HG02588 (cell line): Measurements from ENCODE around the gene KRI1.
"Not testable (repeated sequence)": the region's sequence is repeated elsewhere in the genome, so short reads cannot be mapped to it uniquely, and the experiment has no call there.

Experiments used
- ATAC-seq: cut with Tn5 transposase; IDR thresholded peaks from one replicate; pipeline ENCODE4 v1.9.1; 2021; ENCODE audit warnings: mild to moderate bottlenecking, moderate library complexity; ENCODE audit not compliant: unreplicated experiment

KRI1 gene

DNA sequence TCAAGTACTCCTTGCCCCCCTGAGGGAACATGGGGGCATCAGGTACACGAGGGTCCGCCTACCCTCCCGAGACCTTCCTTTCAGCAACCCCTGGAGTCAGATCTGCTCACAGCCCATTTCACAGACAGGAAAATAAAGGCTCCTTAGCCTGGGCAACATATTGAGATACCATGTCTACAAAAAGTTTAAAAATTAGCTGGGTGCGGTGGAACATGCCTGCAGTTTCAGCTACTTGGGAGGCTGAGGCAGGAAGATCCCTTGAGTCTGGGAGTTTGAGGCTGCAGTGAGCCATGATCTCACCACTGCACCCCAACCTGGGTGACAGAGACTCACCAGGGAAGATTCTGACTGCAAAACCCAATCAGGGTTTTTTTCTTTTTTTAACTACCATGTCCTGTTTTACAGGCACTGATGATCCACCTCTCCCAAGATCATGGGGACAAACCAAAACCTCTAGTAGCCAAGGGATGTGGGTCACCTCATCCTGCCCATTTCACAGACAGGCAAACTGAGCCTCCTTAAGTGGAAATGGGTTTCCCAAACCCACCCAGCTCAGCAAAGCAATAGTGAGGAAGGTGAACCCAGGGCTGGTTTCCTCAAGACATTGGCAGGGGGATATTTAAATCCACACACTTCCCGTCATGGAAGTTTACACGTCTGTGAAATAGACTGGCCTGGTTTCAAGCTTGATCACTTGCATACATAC is 9.4 kb upstream of the KRI1 start:
- no peak for ATAC-seq

DNA sequence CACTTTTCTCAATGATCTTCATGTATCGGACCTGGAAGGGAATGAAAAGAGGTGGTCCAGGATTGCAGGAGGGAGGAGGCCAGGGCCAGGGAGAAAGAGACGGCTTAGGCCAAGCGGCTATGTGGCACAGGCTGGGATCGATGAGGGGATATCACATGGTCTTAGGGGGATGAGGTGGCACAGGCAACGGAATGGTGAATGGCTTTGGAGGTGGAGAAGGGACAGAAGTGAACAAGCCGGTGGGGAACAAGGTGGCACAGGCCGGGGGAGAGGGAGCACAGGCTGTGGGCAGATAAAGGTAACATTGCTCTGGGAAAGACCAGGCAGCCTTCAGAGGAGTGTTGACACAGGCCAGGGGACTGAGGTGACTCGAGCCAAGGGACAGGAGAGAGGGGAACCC is 8.7 kb upstream of the KRI1 start:
- ATAC-seq: no peak

DNA sequence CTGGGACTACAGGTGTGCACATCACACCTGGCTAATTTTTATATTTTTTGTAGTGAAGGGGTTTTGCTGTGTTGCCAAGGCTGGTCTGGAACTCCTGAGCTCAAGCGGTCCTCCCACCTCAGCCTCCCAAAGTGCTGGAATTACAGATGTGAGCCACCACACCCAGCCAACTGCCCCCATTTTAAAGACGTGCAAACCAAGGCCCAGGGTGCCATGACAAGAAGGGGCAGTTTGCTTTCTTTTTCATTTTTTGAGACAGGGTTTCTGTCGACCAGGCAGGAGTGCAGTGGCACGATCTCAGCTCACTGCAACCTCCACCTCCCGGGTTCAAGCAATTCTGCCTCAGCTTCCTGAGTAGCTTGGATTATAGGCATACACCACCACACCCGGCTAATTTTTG is 8.0 kb upstream of the KRI1 start:
- ATAC-seq: not testable (repeated sequence)

DNA sequence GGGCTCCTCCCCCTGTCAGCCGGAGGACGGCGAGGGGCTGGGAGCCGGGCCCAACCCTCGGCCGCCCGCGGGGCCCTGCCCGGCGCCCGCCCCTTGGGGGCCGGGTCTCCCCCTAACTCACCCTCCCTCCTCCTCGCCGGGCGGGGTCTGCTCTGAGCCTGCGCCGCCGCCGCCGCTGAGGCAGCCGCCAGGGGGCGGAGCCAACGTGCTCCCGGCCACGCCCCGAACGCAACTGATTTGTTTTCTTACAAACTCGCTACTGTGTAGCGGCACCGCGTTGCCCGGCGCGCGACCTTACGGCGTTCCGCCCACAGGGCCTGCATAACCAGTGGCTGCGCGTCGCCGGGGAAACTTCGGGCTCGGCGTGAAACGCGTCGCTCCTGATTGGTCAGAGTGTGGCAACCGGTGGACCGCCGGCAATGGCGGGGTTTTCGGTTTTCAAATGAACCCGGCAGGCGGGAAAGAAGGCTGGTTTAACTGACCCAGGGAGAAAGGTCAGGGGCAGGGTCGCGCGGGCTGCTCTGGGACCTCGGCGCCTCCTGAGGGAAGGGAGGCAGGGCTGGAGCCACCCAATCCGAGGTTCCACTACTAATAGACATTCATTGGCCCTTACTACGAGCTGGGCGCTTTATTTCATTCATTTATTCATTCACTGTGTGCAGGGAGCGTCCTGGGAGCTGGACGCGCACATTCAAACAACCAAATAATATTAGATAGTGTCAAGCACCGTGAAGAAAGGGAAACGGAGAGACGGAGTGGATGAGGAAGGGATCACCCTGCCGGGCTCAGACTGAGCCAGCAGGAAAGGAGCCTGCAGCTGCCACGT is 3.2 kb upstream of the KRI1 start, which contains the start of gene CDKN2D:
Gene CDKN2D, minus strand, starts transcription at position 154 of the 826 bp plus-strand sequence. CDS start 326 bp downstream, outside the sequence.
- peak; percentile 63 for ATAC-seq

DNA sequence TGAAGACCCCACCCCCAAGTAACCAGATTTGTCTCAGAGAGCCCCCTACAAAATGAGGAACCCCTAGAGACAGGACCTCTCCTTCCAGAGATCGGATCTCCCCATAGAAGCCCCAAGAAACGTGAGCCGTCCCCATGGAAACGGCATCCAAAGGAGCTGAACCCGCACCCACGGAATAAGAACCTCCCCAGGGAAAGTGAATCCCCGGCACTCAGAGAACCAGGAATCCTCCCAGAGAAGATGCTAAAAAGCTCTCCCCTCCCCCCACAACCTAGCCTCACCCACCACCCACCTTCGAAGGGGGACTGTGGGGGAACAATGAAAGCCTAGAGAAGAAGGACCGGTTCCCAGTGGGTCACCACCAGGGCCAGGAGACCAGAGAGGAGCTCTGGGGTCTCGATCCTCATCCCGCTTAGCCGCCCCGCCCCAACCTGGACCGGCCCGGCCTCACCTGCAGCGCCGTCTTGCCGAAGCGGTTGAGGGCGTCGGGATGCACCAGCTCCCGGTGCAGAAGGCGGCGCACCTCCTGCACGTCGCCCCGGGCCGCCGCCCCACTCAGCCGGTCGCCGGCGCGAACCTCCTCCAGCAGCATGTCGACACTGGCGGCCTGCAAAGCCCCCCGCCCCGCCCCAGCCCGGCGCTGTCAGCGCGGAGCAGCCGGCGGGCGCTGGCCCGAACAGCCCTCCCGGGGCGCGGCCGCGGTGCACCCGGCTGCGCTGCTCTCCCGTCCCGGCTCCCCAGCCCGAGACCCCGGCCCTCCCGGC is 2.4 kb upstream of the KRI1 start:
- no peak for ATAC-seq

DNA sequence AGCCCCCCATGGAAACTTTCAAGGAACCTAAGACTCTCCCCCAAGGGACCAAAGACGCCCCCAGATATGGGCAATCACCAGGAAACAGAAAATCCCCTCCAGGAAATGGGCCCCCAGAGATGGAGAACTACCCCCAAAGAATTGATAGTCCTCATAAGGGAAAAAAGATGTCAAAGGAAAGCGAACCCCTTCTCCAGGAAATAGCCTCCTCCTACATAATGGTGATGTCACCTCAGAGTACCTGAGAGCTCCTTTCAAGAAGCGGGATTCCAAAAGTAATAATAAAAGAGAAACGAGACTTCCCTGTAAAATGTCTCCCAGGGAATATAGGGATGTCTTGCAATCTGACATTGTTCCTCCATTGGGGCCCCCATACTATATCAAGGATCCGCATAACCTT is 1.8 kb upstream of the KRI1 start:
- ATAC-seq: no peak

DNA sequence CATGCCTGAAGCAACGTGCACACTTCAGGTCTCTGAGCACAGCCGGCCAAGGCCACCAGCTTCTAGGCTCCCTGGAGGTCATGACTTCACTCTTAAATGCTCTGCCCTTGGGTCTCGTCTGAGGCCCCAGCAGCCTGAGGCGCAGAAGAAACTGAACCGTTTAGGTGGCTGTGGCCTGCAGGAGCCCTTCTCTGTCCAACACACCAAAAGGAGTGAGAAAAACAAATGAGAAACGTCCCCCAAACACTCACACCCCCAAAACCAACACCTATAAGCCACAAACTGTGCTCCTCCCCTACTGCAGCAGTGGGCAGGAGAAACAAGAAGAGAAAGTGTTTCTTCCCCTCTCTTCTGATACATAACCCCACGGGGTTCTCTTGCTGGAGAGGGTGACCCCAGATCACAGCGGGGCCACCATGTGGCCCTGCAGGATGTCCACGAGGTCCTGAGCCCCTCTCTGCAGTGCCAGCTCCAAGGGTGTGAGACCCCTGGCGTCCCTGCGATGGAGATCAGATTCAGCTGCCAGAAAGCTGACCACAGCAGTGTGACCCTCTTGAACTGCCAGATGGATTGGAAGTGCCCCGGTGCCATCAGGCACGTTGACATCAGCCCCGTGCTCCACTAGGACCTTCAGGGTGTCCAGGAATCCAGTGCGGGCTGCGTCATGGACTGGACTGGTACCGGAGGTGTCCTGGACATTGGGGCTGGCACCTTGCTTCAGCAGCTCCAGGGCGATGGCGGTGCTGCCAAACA is 1.0 kb upstream of the KRI1 start:
- no peak for ATAC-seq

DNA sequence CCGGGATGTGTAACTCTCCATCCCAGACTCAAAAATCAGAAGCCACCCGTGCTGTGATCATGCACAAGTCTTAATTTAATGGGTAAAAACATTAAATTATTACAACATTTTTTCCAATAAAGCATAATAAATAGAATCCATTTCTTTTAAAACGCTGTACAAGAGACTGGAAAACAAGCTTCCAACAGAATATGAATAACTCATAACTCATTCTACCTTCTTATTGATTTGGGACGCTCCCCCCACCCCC is 523 bp upstream of the KRI1 start:
- ATAC-seq: no peak

DNA sequence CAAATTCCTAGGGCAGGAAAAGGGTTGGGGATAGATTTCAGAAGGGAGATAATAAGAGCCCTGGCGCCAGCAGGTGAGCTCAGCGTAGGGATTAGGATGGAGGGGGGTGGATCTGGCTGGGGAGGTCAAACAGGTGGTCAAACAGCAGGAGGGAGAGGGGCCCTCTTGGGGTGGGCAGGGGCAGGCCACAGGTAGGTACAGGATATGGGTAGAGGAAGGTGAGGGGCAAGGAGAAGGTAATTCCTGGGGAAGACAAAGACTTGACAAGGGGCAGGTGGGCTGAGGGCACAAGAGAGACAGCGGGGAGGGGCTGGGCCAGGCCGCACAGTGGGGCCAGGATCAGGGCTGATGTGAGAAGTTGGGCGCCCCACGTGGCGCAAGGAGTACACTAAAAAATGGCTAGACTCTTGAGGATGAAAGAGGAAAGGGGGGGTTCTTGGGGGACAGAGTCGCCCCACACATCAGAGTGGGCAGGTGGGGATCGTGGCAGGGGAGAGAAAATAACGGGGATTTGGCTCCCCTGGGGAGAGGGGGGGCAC is 713 bp downstream of the KRI1 start:
- no peak for ATAC-seq

DNA sequence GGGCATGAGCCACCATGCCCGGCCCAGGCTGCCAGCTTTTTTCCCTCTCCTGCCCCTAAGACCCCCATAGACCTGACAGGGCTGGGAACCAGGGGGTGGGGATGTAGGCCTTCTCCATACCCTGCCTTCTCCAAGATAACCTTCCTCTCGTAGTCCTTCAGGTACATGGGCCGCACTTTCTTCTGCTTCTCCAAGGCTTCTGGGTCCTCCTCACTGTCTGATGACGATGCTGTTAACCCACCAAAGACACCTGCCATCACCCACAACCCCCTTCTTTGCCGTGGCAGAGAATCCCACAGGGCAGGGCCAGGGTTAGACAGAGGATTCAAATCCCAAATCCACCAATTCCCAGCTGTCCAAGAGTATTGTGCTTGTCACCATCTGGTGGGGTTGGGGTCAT is 3.2 kb downstream of the KRI1 start:
- no peak for ATAC-seq

DNA sequence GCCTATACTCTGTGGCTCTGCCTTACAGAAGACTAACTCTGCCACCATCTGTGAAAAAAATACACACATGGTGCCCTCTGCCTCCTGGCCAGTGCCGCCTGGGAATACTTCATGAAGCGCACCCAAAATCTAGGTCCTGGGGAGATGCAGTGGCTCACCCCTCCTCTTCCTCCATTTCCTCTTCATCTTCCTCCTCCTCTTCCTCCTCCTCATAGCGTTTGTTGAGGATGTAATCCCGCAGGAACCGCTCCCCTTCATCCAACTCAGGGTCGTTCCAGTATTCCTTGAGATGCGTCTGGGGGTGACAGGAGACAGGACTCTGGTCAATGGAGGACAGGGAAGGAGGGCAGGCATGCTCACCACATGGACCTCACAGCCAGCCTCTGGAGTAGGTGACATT is 5.7 kb downstream of the KRI1 start:
- no peak for ATAC-seq

DNA sequence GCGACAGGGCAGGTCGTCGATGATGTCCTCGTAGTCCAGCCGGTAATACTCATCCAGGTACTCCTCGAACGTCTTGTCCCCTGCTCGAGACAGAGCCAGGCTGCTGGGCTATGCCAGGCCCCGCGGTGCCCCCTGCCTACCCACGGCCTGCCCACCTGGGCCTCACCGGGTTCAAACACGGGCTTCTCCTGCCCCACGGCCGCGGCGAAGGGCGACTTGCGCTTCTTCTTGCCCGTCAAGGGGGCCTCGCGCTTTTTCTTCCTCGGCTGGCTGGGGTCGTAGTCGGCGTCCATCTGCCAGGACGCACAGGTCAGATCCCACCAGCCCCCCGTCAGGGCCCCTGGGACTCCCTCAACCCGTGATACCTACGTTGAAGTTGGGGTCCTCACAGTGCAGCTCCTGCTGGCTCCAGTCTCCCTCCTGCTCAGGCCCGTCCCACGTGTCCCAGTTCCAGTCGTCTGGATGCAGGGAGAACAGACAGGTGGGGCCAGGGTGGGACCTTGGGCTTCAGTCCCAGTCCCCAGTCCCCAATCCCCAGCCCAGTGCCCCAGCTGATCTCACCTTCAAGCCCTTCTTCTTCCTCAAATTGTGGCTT is 8.1 kb downstream of the KRI1 start:
- ATAC-seq: no peak

DNA sequence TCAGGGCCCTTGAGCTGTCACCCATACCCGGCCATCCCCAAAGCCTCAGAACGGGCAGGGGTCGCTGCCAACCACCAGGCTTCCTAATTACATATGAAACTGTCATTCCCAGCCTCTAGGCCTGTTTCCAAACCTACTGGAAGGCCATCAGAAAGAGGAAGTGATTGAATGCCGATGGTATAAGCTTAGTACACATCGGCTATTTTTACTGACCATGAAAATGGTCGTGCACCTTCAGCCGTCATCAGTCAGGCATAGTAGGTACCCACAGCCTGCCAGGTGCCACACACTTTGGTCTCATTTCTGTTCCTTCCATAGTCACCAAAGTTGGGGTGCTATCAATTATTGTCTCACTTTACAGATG is 10.2 kb downstream of the KRI1 start:
- ATAC-seq: no peak

DNA sequence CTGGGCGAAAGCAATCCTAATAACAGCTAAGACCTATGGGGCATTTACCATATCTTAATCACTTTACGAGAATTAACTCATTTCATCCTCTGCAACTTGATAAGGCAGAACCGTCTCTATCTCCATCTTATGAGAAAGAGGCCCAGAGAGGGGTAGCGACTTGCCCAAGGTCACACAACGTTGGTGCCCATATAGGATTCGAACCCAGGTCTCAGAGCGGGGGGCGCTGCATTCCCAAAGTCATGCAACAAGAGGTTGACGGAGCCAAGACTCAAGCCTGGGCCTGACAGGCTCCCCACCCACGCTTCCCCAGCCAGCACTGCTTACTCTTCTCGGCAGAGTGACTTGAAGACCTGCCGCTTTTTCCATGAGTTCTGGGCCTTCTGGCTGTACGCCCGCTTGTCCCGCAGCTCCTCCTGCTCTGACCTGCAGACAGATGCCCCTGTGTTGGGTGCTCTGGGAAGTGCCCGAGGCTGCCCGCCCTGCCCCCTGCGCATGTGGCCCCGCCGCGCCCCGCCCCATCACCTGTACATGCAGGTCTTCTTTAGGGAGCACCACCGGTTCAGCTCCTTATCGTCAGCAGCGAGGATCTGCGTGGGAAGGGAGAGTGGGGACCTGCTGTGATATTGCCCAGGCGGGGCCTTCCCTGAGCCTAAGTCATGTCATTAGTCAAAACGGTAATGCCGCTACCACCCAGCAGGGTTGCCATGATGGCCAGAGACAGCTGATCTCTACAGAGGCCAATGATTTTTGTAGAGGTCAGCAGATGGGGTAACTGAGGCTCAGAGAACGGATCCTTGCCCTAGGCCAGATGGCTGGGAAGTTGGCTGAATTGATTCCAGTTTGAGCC is 10.8 kb downstream of the KRI1 start:
- no peak for ATAC-seq

DNA sequence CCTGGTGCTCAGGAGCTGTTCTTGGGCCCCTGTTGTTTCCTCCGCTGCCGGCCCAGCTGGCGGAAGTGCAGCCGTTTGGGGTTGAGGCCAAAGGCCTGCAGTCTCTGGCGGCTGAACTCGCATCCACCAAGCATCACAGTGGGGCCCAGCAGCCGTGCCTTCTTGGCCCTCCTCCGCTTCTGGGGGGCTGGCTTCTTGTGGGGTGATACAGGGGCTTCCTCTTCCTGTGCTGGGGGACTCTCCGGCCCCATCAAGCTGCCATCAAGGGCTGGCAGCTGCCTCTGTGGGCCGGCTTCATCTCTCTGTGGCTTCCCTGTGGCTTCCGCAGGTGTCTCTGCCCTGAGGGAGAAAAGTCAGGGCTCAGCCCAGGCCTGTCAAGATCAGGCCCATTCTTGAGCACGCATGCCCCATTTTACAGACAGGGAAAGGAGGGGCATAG is 11.8 kb downstream of the KRI1 start:
- no peak for ATAC-seq

DNA sequence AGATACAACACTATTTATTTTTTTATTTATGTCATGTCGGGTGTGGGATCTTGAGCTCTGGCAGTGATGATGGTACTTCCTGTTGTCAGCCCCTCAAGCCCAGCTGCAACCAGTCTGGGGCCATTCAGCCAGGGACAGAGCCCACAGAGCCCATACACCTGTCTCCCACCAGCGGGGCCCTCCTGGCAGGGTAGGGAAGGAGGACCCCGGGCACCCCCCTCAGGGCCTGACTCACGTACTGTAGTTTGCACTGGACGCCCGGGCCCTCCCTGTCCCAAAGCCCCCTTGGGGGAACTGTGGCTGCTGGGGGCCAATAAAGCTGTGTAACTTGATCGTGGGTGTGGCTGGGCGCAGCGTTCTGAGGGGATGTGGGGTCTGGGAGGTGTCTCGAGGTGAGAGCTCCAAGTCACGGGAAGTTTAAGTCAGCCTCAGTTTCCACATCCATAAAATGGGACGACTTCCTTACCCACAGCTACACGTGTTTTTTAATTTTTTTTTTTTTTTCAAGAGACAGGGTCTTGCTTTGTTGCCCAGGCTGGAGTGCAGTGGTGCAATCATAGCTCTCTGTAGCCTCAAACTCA is 12.6 kb downstream of the KRI1 start:
- no peak for ATAC-seq

DNA sequence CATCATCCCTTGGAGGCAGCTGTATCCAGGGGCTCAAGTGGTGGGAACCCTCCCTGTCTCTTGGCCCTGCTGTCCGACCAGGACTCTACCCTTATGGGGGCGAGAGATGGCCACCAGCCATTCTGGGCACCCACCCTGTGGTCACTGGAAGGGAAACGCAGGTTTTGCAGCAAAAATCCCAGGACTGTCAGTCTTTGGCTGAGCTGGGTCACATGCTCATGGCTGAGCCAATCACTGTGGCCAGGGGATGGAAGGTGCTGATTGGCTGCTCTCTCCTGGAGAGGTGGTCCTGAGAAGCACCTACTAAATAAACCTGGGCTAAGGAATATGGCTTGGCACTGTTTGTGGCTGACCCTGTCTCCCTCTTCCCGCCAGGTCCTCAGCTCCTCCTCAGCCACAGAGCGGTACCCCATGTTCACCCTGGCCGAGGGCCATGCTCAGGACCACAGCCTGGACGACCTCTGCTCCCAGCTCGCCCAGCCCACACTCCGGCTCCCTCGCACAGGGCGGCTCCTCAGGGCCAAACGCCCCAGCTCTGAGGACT is 13.2 kb downstream of the KRI1 start:
- ATAC-seq: no peak

DNA sequence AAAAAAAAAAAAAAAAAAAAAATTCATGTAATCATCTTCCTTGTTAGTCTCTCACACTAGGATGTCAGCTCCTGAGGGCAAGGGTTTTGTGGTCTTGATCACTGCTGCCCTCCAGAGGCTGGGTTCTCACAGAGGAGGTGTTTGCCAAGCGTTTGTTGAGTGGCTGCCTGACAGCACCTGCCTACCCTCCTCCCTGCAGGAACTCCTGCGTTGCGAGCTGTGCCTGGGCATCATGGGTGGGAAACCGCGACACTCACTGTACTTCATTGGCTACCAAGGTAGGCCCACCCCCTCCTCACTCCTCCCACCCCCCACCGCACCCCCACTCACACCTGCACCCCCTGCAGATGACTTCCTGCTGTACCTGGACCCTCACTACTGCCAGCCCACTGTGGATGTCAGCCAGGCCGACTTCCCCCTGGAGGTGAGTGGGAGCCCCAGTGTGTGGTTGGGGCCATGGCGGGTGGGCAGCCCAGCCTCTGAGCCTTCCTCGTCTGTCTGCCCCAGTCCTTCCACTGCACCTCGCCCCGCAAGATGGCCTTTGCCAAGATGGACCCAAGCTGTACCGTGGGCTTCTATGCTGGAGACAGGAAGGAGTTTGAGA is 14.0 kb downstream of the KRI1 start:
- ATAC-seq: no peak

DNA sequence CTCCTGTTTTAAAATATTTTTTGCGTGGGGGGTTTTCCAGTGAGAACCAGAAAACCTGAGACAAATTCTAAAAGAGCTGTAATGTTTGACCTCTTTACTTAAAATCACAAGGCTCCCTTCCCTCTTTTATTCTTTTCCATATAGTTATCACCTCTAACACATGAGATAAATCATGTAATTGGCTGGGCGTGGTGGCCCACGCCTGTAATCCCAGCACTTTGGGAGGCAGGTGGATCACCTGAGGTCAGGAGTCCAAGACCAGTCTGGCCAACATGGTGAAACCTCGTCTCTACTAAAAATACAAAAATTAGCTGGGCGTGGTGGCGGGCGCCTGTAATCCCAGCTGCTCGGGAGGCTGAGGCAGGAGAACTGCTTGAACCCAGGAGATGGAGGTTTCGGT is 14.8 kb downstream of the KRI1 start:
- not testable (repeated sequence) for ATAC-seq
